PFSK-1 (cell line): ENCODE results near the gene GSDMA.

Experiments
- FOXP2 ChIP-seq: optimal IDR thresholded peaks from 2 replicates; pipeline ENCODE3; 2011; ENCODE audit warnings: borderline replicate concordance, control low read depth, inconsistent platforms; ENCODE audit not compliant: insufficient read depth; ENCODE audit errors: extremely low read length, extremely low read depth
- POLR2AphosphoS5 ChIP-seq: IDR thresholded peaks from 2 replicates; pipeline ENCODE4 v1.6.1; 2012; ENCODE audit warnings: low read depth, mild to moderate bottlenecking, control low read depth, low read length, moderate library complexity
- REST ChIP-seq, 2 experiments: IDR thresholded peaks; 2 replicates each; pipeline versions ENCODE4 v1.6.1 to v1.8.0; 2011 to 2012; ENCODE audit warnings: low read depth in 2 of 2, low read length in 2 of 2, control low read depth in 1 of 2, inconsistent platforms in 1 of 2, mild to moderate bottlenecking in 1 of 2, moderate library complexity in 1 of 2; ENCODE audit not compliant: insufficient read depth in 1 of 2
- SIN3A ChIP-seq: IDR thresholded peaks from 2 replicates; pipeline ENCODE4 v1.6.1; 2012; ENCODE audit warnings: mild to moderate bottlenecking, low read length, moderate library complexity, borderline replicate concordance; ENCODE audit not compliant: insufficient read depth
- TAF1 ChIP-seq: IDR thresholded peaks from 2 replicates; pipeline ENCODE4 v1.6.1; 2012; ENCODE audit warnings: low read length, control low read depth, borderline replicate concordance; ENCODE audit not compliant: insufficient read depth

Gene GSDMA

GRCh38 chr17:39928858-39929645 is 33.8 kb upstream of the GSDMA start:
- TF ChIP-seq TAF1 (no peak), REST (IDR thresholded peaks at IDR 0.05; ENCODE audit: insufficient read depth in 1 of 2, low read depth in 2 of 2, low read length in 2 of 2) (no peak), POLR2AphosphoS5 (no peak), FOXP2 (no peak), SIN3A (no peak)

- no peak for TF ChIP-seq TAF1
- TF ChIP-seq REST (IDR thresholded peaks at IDR 0.05; ENCODE audit: insufficient read depth in 1 of 2, low read depth in 2 of 2, low read length in 2 of 2): no peak
- TF ChIP-seq SIN3A: no peak
- no peak for TF ChIP-seq POLR2AphosphoS5
- TF ChIP-seq FOXP2: no peak
Observed at GRCh38 chr17:39929646-39930407, 33.0 kb upstream of the GSDMA start.

GRCh38 chr17:39933912-39934311 is 28.9 kb upstream of the GSDMA start:
- TF ChIP-seq REST (IDR thresholded peaks at IDR 0.05; ENCODE audit: insufficient read depth in 1 of 2, low read depth in 2 of 2, low read length in 2 of 2): no peak
- TF ChIP-seq FOXP2: no peak
- no peak for TF ChIP-seq TAF1
- TF ChIP-seq SIN3A: no peak
- no peak for TF ChIP-seq POLR2AphosphoS5

- TF ChIP-seq REST (IDR thresholded peaks at IDR 0.05; ENCODE audit: insufficient read depth in 1 of 2, low read depth in 2 of 2, low read length in 2 of 2) (no peak), POLR2AphosphoS5 (no peak), FOXP2 (no peak)
Observed at GRCh38 chr17:39934324-39934723, 28.5 kb upstream of the GSDMA start.
